CD4-positive, alpha-beta memory T cell (primary cell): ENCODE data around the gene PSMC6. TPM values are rescaled to one million over a fixed set of nuclear protein-coding genes. Genes with fewer than 3 reads are reported as not detected.
"Not testable (repeated sequence)": the region's sequence is repeated elsewhere in the genome, so short reads cannot be mapped to it uniquely, and the experiment has no call there.

Experiments
- CTCF ChIA-PET: fragments of 350-600 bp; sonication (Branson Sonifier 250); formaldehyde crosslinking; loops from one replicate; lab custom pipeline; 2021; ENCODE audit warnings: inconsistent platforms; ENCODE audit not compliant: partially characterized antibody; lab: Charles Lee
- POLR2A ChIA-PET: fragments of 350-600 bp; sonication (Branson Sonifier 250); formaldehyde crosslinking; loops from one replicate; lab custom pipeline; 2021; ENCODE audit not compliant: partially characterized antibody; lab: Charles Lee
- DNase-seq, 5 donors: peaks; one replicate each; pipeline versions ENCODE4 v3.0.0 to v3.0.0-alpha.2; 2020 to 2022; ENCODE audit warnings: mixed read lengths in 1 of 5
- H3K27ac ChIP-seq: one replicate; pipeline ENCODE4 v1.7.0; 2013; ENCODE audit warnings: low read depth, low read length
- H3K27me3 ChIP-seq: 2 replicates; pipeline ENCODE4 v1.7.0; 2013; ENCODE audit warnings: mild to moderate bottlenecking, low read length, moderate library complexity; ENCODE audit not compliant: insufficient read depth
- H3K36me3 ChIP-seq: 2 replicates; pipeline ENCODE4 v1.7.0; 2013; ENCODE audit warnings: mild to moderate bottlenecking, low read length, moderate library complexity; ENCODE audit not compliant: insufficient read depth
- H3K4me1 ChIP-seq: 2 replicates; pipeline ENCODE4 v1.7.0; 2013; ENCODE audit warnings: mild to moderate bottlenecking, low read length, moderate library complexity; ENCODE audit not compliant: insufficient read depth
- H3K4me3 ChIP-seq, 2 donors: one replicate each; pipeline ENCODE4 v1.7.0; 2013; ENCODE audit warnings: low read length in 2 of 2, mild to moderate bottlenecking in 1 of 2
- H3K9me3 ChIP-seq, 2 donors: one replicate each; pipeline ENCODE4 v1.7.0; 2013; ENCODE audit warnings: low read length in 2 of 2, control low read depth in 1 of 2; ENCODE audit not compliant: control insufficient read depth in 1 of 2
- H3K27ac Mint-ChIP-seq, 7 donors: one replicate each; pipeline ENCODE4 v1.8.0; 2020 to 2021; ENCODE audit warnings: mixed read lengths in 7 of 7, mild to moderate bottlenecking in 6 of 7, inconsistent platforms in 3 of 7, moderate library complexity in 3 of 7
- H3K27me3 Mint-ChIP-seq, 2 donors: one replicate each; pipeline ENCODE4 v1.8.0; 2020 to 2021; ENCODE audit warnings: mixed read lengths in 2 of 2
- H3K36me3 Mint-ChIP-seq, 2 donors: one replicate each; pipeline ENCODE4 v1.8.0; 2020 to 2021; ENCODE audit warnings: mixed read lengths in 2 of 2, inconsistent platforms in 1 of 2, mild to moderate bottlenecking in 1 of 2
- H3K4me1 Mint-ChIP-seq, 4 donors: one replicate each; pipeline ENCODE4 v1.8.0; 2020 to 2021; ENCODE audit warnings: mixed read lengths in 4 of 4, mild to moderate bottlenecking in 1 of 4
- H3K4me3 Mint-ChIP-seq, 8 donors: one replicate each; pipeline ENCODE4 v1.8.0; 2020 to 2021; ENCODE audit warnings: mixed read lengths in 8 of 8, mild to moderate bottlenecking in 7 of 8, moderate library complexity in 6 of 8, inconsistent platforms in 3 of 8
- H3K9me3 Mint-ChIP-seq, 8 donors: one replicate each; pipeline ENCODE4 v1.8.0; 2020 to 2021; ENCODE audit warnings: mixed read lengths in 8 of 8, mild to moderate bottlenecking in 5 of 8, inconsistent platforms in 3 of 8, moderate library complexity in 1 of 8
- intact Hi-C: fragments of 100-400 bp; cut with micrococcal nuclease; formaldehyde crosslinking; loops from one replicate; pipeline ENCODE4 v1.15.1; 2023
- polyA plus RNA-seq, 2 donors: library from polyadenylated mRNA; unstranded; fragments of 300-500 nt; fragmentation: Illumina TruSeq; gene quantifications; one replicate each; pipeline ENCODE4 v1.2.3, GENCODE V29; 2021
- total RNA-seq, 2 experiments: library from RNA; stranded (reverse); gene quantifications; one replicate each; pipeline ENCODE4 v1.2.3, GENCODE V29; 2021

PSMC6 gene
- total and polyA plus RNA-seq, 4 experiments from 2014 or later, result 47.5 to 86.0 (median 77.2) TPM

DNA sequence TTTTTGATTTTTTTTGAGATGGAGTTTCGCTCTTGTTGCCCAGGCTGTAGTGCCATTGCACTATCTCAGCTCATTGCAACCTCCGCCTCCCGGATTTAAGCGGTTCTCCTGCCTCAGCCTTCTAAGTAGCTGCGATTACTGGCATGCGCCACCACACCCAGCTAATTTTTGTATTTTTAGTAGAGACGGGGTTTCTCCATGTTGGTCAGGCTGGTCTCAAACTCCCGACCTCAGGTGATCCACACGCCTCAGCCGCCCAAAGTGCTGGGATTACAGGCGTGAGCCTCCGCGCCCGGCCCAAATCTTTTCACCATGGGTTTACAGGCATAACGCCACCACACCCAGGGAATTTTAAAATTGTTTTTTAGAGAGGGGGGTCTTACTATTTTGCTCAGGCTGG is 22.0 kb downstream of the PSMC6 start:
- POLR2A ChIA-PET, result interaction anchor here (0.9 to 6.4 kb wide), 13 partner anchors 9 to 429 kb away, joined by 3 to 108 read pairs (median 6); partner anchors contain the start of genes ERO1A, GPR137C, PTGER2 and TXNDC16
- H3K27ac ChIP-seq, H3K9me3 Mint-ChIP-seq, H3K27me3 Mint-ChIP-seq, H3K27me3 ChIP-seq, H3K36me3 ChIP-seq, H3K9me3 ChIP-seq, H3K4me3 ChIP-seq: not testable (repeated sequence)
- peak in 1 of 5 donors; percentile 13 for DNase-seq
- H3K4me1 ChIP-seq, result peaks cover 31% of the 10 kb centered on the region
- H3K36me3 Mint-ChIP-seq, result peaks cover 25 to 60% of the 10 kb centered on the region in 2 donors
- intact Hi-C loops, result loop anchor here (1.0 kb wide), 2 partner anchors 62 to 177 kb away; partner anchors contain the start of genes GNPNAT1, GPR137C and TXNDC16
- CTCF ChIA-PET, result interaction anchor here (1.4 to 2.5 kb wide), 2 partner anchors 9 to 13 kb away, joined by 3 to 16 read pairs; no protein-coding TSS in a partner anchor
- H3K4me3 Mint-ChIP-seq, result peak overlapping the region in 4 of 8 donors; percentile 35 to 53 (median 39)
- H3K4me1 Mint-ChIP-seq, result peaks cover 17 to 50% (median 38%) of the 10 kb centered on the region in 4 donors
- peak overlapping the region in 6 of 7 donors; percentile 70 to 88 (median 81) for H3K27ac Mint-ChIP-seq

DNA sequence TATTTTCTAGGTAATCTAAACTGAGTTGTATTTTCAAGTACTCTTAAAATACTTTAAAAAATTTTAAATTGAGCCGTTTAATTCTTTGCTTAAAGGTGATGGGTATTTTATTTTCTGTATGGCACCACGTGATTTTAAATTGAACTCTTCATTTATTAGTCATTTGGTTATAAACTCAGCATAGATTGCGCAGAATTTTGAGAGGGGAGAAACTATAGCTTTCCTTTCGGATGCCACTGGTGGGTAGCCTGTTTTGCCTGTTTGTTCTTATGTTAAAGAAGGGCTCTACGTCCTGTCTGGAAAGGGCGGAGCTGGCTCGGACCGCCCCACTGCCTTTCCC is 22.6 kb downstream of the PSMC6 start:
- Mint-ChIP-seq H3K4me3 (peak overlapping the region; percentile 80 to 96 (median 93)), H3K27ac (peak overlapping the region; percentile 79 to 97 (median 95)), H3K4me1 (peaks cover 17 to 50% (median 39%) of the 10 kb centered on the region in 4 donors), H3K27me3 (no peaks in the 10 kb centered on the region), H3K36me3 (peaks cover 25 to 59% of the 10 kb centered on the region in 2 donors), H3K9me3 (no peaks in the 10 kb centered on the region)
- H3K9me3 ChIP-seq, result no peaks in the 10 kb centered on the region
- DNase-seq, result no peak
- H3K36me3 ChIP-seq, result no peaks in the 10 kb centered on the region
- CTCF ChIA-PET, result interaction anchor here (2.5 kb wide), 1 partner anchor 12 kb away, joined by 16 read pairs; no protein-coding TSS in a partner anchor
- peak overlapping the region; percentile 88 for H3K27ac ChIP-seq
- peaks cover 32% of the 10 kb centered on the region for H3K4me1 ChIP-seq
- no peaks in the 10 kb centered on the region for H3K27me3 ChIP-seq
- POLR2A ChIA-PET, result interaction anchor here (0.8 to 6.4 kb wide), 15 partner anchors 9 to 430 kb away, joined by 3 to 108 read pairs (median 5); partner anchors contain the start of genes ERO1A, GPR137C, PTGER2 and TXNDC16
- H3K4me3 ChIP-seq, result peak overlapping the region in 1 of 2 donors; percentile 71
- intact Hi-C loops, result loop anchor here (1.0 kb wide), 2 partner anchors 62 to 177 kb away; partner anchors contain the start of genes GNPNAT1, GPR137C and TXNDC16

DNA sequence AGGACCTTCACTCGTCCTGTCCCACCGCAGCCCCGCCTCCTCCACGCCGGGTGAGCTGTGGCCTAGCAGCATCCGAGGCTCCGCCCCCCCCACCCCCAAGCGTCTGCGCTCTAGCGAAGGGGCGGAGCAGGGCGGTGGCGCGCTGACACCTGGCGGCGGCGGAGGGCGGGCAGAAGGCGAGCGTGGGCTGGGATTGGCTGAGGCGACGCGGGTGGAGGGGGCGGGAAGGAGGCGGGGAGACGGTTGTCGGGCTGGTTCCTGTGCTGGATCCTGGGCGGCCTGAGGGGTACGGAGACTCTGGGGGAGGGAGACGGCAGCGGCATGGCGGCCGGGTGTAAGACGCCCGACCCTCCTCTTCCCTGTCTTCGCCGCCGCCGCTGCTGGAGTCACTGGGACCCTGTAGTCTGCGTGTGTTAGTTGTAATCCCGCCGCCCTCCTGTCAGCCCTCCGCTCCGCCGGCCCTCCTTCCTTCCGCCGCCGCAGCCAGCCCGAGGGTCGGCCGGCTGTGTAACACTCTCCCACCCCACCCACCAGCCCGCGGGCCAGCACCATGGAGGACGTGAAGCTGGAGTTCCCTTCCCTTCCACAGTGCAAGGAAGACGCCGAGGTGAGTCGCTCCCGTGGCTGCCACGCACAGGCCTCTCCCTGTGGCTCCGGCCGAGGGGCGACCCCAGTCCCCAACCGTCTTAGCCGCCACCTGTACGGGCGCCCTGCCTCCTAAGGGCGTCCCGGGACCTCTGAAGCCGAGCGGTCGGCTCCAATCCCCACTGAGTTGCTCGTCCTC is 23.1 kb downstream of the PSMC6 start, which contains the start of gene STYX:
TSS of gene STYX (plus strand) at position 242 of the 784 bp plus-strand sequence. CDS start at position 551, 309 bp downstream.
- no peaks in the 10 kb centered on the region for H3K27me3 Mint-ChIP-seq
- intact Hi-C loops, result loop anchor here (1.0 kb wide), 5 partner anchors 12 to 178 kb away; partner anchors contain the start of genes GNPNAT1, GPR137C, PSMC6 and TXNDC16
- no peaks in the 10 kb centered on the region for H3K9me3 Mint-ChIP-seq
- Histone ChIP-seq H3K4me3 (peak within 1 kb of the TSS; percentile 71), H3K27me3 (no peaks in the 10 kb centered on the region), H3K4me1 (peaks cover 36% of the 10 kb centered on the region), H3K9me3 (no peaks in the 10 kb centered on the region), H3K36me3 (no peaks in the 10 kb centered on the region), H3K27ac (peak within 1 kb of the TSS; percentile 88)
- peak within 1 kb of the TSS; percentile 79 to 97 (median 95) for H3K27ac Mint-ChIP-seq
- H3K4me1 Mint-ChIP-seq, result peaks cover 17 to 53% (median 38%) of the 10 kb centered on the region in 4 donors
- peak within 1 kb of the TSS; percentile 80 to 96 (median 93) for H3K4me3 Mint-ChIP-seq
- DNase-seq, result peak; percentile 95 to 97 (median 96)
- POLR2A ChIA-PET, result interaction anchor here (0.8 to 6.4 kb wide), 17 partner anchors 8 to 430 kb away, joined by 3 to 108 read pairs (median 4); partner anchors contain the start of genes DDHD1, ERO1A, GPR137C and PTGER2
- peaks cover 22 to 56% of the 10 kb centered on the region in 2 donors for H3K36me3 Mint-ChIP-seq
- CTCF ChIA-PET, result interaction anchor here (1.5 to 2.5 kb wide), 2 partner anchors 9 to 12 kb away, joined by 6 to 16 read pairs; no protein-coding TSS in a partner anchor

DNA sequence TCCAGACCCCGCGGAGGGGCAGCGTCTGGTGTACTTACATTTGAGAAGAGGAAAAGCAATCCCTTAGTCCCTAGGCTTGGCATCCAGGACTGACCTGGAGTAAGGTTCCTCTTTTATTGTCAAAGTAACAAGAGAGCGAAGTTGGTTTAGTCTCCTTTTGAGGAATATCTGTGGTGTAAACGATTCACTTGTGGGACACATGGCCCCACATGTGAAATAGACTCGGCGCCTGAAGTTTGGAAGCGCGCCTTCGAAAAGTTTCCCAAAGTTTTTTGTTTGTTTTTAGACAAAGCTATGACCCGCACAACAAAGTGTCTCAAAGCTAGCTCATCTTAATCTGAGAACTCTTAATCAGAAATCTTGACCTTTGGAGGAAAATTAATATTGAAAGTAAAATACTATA is 23.7 kb downstream of the PSMC6 start:
- DNase-seq, result no peak
- POLR2A ChIA-PET, result interaction anchor here (1.0 to 6.4 kb wide), 10 partner anchors 8 to 422 kb away, joined by 3 to 108 read pairs (median 6); partner anchors contain the start of genes DDHD1, GPR137C and TXNDC16
- Histone ChIP-seq H3K27me3 (no peaks in the 10 kb centered on the region), H3K36me3 (no peaks in the 10 kb centered on the region), H3K4me1 (peaks cover 42% of the 10 kb centered on the region), H3K27ac (peak overlapping the region; percentile 88), H3K9me3 (no peaks in the 10 kb centered on the region), H3K4me3 (peak overlapping the region; percentile 71)
- peak overlapping the region; percentile 79 to 97 (median 95) for H3K27ac Mint-ChIP-seq
- CTCF ChIA-PET, result interaction anchor here (0.8 to 2.5 kb wide), 4 partner anchors 9 to 45 kb away, joined by 3 to 16 read pairs (median 4); no protein-coding TSS in a partner anchor
- H3K4me3 Mint-ChIP-seq, result peak overlapping the region; percentile 80 to 96 (median 93)
- no peaks in the 10 kb centered on the region for H3K27me3 Mint-ChIP-seq
- H3K4me1 Mint-ChIP-seq, result peaks cover 21 to 59% (median 43%) of the 10 kb centered on the region in 4 donors
- intact Hi-C loops, result loop anchor here (1.0 kb wide), 3 partner anchors 12 to 36 kb away; partner anchors contain the start of gene PSMC6
- no peaks in the 10 kb centered on the region for H3K9me3 Mint-ChIP-seq
- peaks cover 21 to 53% of the 10 kb centered on the region in 2 donors for H3K36me3 Mint-ChIP-seq

DNA sequence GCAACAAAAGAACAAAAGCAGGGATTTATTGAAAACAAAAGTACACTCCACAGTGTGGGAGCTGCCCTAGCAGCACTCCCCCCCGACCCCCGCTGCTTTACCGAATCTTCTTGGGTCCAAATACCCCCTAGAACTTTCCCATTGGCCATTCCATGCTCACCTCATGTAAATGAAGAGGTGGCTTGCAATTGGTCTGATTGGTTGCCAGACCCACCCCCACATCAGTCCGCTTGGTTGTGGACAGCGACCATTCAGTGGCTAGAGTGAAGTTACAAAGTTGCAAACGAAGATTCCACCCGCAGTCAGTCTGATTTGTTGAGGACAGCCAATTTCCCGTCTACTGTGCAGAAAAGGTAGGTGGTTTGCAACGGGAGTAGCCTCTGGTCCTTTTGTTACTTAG is 26.8 kb downstream of the PSMC6 start:
- H3K36me3 ChIP-seq, result no peaks in the 10 kb centered on the region
- no peak overlapping the region for H3K27ac ChIP-seq
- ChIA-PET POLR2A (interaction anchor here (1.3 kb wide), 1 partner anchor 40 kb away, joined by 3 read pairs; no protein-coding TSS in a partner anchor), CTCF (no interaction called here)
- H3K27ac Mint-ChIP-seq, result peak overlapping the region in 6 of 7 donors; percentile 1 to 66 (median 39)
- peak in 1 of 5 donors; percentile 31 for DNase-seq
- no peaks in the 10 kb centered on the region for H3K9me3 ChIP-seq
- H3K4me1 Mint-ChIP-seq, result peaks cover 42 to 86% (median 70%) of the 10 kb centered on the region in 4 donors
- H3K4me3 ChIP-seq, result no peak overlapping the region
- H3K9me3 Mint-ChIP-seq, result no peaks in the 10 kb centered on the region
- H3K4me3 Mint-ChIP-seq, result peak overlapping the region in 3 of 8 donors; percentile 21 to 64 (median 49)
- H3K27me3 ChIP-seq, result no peaks in the 10 kb centered on the region
- H3K36me3 Mint-ChIP-seq, result peaks cover 29 to 51% of the 10 kb centered on the region in 2 donors
- peaks cover 73% of the 10 kb centered on the region for H3K4me1 ChIP-seq
- H3K27me3 Mint-ChIP-seq, result no peaks in the 10 kb centered on the region
- intact Hi-C loops, result no loop called here

DNA sequence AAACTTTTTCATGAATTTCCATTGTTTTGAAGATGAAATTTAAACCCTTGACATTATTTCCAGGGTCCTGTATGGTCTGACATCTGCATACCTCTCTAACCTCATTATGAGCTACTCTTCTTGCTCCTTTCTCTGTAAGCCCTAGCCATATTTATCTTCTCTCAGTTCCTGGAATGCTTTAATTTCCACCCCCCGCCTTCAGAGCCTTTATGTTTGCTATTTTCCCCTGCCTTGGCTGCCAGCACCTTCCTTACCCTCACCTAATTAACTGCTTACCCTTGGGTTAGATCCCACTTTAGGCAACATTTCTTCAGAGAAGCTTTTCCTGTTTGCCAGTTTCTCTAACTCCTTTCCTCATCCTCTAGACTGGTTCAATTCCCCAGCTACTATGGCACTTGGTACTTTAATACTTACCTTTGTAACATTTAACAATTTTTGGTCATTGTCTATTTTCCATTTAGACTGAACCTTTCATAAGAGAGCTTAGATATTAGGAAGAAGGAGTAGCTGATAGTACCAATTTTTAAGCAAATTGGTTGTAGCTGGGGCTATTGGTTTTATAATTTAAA is 29.0 kb downstream of the PSMC6 start:
- Histone ChIP-seq H3K4me3 (no peak overlapping the region), H3K4me1 (peaks cover 90% of the 10 kb centered on the region), H3K9me3 (no peaks in the 10 kb centered on the region), H3K36me3 (no peaks in the 10 kb centered on the region), H3K27ac (no peak overlapping the region), H3K27me3 (no peaks in the 10 kb centered on the region)
- peak overlapping the region; percentile 16 to 66 (median 42) for H3K4me3 Mint-ChIP-seq
- H3K4me1 Mint-ChIP-seq, result peaks cover 49 to 87% (median 72%) of the 10 kb centered on the region in 4 donors
- H3K27me3 Mint-ChIP-seq, result no peaks in the 10 kb centered on the region
- no peak for DNase-seq
- no peaks in the 10 kb centered on the region for H3K9me3 Mint-ChIP-seq
- peaks cover 39 to 43% of the 10 kb centered on the region in 2 donors for H3K36me3 Mint-ChIP-seq
- ChIA-PET POLR2A (interaction anchor here (0.9 to 2.0 kb wide), 3 partner anchors 8 to 41 kb away, joined by 4 to 10 read pairs (median 4); partner anchors contain the start of gene ERO1A), CTCF (interaction anchor here (1.1 to 2.3 kb wide), 2 partner anchors 11 to 13 kb away, joined by 3 to 7 read pairs; no protein-coding TSS in a partner anchor)
- intact Hi-C loops, result no loop called here
- peak overlapping the region; percentile 49 to 96 (median 83) for H3K27ac Mint-ChIP-seq
